GM19025 (cell line): ENCODE results near the gene ABLIM2.

Experiments used
- ATAC-seq: cut with Tn5 transposase; IDR thresholded peaks from one replicate; pipeline ENCODE4 v1.9.1; 2021; ENCODE audit warnings: mild to moderate bottlenecking, low read depth, moderate library complexity; ENCODE audit not compliant: unreplicated experiment

Gene ABLIM2

DNA sequence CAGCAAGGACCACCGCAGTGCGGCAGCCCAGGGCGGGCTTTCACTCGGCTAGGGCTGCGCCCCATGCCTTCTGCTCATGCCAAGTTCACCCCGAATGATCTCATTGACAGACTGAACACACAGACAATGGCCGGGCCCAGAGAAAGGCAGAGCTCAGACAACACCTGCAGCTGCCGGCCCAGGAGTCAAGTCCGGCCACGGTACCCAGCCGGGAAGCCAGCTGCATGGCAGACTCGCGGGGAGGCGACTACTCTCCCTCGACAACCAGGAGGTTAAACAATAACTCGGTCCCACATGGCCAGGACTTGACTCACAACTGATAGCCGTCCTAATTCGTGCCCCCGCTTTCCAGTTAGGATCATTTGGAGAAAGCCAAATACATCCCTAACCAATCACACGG, 50.4 kb downstream of the ABLIM2 start:
- no peak for ATAC-seq

DNA sequence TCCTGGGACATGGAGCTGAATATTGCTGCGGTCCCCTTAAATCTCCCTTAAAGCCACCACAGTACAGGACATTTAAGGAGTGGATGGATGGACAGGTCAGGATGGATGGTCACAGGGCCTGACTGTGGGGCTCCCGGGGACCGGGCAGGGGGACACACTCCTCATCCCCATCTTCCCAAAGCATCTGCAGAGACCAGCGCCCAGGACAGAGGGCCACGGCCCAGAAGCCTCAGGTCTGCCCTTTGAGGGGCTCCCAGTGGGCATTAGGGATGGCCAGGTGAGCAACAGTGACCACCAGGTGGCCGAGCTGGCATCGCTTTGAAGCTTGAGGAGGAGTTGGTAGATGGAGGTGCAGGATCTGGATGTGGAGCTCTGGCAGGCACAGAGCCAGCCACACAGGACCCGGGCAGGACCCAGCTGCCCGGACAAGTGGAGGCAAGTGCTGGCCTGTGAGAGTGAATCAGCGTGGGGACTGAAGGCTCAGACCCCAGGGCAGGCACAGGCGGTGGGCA, 51.4 kb downstream of the ABLIM2 start:
- ATAC-seq = no peak

DNA sequence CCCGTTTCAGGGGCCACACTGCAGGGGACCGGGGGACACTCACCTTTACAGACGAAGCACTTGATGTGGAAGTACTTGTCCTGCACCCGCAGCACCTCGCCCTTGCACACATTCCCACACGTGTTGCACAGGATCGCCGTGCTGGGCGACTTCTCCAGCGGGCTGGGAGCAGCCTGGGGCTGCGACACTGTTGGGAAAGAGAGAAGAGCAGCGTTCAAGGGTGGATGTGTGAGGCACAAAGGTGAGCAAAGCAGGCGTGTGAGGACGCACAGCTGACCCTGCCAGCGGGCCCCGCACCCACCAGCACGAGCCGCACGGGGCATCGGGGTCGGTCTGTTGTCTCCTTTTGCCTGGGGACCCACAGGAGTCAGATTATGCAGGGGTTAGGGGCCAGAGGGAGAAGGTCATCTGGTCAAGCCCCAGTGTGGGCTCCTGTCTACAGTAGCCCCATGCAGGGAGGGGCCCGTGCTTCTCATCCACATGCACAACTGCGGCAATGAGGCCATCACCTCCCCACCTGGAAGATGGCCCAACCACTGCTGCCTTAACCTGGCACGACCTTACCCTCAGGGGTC, 52.1 kb downstream of the ABLIM2 start:
- no peak for ATAC-seq

DNA sequence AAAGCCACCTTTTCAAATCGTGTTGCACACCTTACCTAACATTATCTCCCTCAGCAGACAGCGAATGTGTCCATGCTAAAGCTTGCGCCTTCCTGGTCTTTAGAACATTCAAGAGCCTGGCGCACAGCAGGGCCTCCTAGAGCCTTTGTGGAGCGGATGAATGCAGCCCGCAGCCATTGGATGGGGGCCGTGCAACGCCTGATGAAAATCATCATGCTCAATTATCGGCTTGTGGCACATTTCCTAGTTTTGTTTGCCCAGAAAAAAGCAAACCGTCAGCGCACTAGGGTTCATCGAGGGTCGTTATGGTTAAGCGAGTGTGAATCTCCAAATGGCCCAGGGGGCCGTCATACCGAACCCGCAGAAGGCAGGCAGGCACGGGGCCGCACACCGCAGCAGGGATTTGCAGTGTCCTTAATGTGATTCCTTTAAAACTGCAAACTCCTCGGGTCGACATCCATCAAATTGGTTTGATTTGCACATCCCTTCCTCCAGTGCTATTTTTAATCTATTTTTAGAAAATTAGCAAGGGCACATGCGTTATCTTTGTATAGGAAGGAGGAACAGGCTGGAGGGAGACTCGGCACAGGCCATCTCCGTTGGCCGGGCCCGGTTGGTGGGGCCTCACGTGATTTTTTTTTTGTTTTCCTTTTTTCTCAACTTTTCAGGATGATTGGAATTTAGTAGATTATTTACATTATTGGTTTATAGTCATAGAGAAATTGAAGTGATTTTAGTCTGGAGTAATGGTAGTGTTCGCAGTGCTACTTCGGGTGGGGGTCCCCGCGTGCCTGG, 53.1 kb downstream of the ABLIM2 start:
- ATAC-seq = no peak

DNA sequence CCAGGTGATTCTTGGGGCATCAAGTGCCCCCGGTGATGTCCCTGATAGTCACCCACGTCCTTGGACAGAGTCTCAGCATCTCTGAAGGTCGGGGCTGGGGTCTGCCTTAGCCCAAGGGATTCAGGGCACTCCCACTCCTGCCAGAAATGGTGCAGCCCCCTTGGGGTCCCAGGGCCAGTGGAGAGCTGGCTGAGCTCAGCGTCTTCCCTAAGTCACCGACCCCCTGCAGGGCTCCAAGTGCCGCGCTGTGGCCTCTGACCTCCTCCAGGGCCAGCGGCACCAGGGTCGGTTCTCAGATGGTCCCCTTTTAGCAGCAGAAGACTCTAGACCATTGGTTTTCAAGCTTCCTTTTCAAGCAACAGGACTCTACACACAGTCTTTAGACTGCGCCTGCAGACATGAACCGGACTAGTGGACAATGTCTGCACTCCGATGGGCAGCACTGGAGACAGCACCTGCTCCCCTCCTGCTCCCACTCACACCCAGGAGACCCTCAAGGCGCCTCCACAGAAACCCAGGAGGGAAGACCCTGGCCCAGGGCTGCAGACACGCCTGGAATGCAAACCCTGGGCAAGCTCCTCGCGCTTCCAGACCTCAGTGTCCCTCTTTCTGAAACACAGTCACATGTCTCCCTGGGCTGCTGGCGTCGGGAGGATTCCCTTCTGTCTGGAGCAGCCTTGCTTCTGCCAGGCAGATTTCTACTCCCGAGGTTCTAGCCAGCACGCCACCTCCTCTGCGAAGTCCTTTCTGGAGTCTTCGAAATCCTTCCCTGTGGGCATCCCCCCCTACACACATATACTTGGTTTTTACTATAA, 53.9 kb downstream of the ABLIM2 start:
- no peak for ATAC-seq

DNA sequence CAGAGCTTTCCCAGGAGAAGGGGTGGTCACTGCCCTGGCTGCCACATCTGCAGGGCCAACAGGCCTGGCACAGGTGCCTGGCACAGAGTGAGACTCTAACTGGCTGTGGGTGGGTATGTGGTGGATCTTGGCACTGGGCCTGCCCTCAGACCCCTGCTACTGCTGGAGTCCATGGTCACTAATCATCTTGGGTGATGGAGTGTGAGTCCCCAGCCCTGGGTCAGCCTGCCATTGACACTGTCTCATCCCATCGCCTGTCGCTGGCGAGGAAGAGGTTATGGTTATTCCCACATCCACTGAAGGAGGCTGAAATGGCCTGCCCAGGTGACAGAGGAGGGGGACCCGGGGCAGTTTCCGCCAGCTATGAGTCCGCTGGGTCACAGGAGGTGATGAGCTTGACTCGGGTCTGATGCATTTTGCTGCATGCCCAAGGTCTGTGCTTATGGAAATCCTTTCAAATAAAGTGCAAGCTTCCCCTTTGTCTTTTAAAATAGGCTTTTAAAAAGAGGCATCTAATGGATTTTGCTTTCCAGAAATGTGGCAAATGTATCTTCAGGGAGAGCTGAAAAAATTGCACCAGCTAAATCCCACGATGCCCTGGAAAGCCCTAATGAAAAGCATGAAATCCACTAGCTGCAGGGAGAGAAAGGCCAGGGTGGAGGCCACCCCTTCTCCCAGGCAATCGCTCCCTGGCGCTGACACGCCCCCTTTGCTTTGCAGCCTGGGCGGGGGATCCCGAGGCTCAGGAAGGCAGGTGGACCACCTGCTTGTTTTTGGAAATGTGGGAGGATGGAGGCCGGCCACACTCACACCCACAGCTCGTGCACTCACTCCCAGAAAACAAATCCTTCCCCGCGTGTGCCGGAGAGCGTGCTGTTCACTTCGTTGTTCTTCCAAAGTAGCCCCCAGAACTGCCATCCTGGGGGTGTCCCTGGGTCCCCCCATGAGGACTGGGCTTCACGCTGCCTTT, 54.9 kb downstream of the ABLIM2 start:
- no peak for ATAC-seq

DNA sequence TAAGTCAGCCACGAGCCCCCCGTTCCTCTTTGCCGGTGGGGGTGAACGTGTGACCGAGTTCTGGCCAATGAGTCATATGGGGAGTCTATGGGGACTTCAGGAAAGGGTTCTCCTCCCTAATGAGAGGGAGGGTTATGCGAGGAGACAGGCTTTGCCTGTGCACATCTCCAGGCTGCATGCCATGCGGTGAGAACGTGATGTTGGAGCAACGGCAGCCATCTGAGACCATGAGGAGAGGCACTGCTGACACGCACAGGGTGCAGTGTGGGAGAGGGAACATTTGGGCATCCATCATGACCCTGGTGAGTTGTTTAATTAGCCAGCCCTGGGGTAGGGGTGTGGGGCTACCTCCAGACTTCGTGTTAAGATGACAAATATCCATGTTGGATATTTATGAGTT, 55.8 kb downstream of the ABLIM2 start:
- ATAC-seq = no peak

DNA sequence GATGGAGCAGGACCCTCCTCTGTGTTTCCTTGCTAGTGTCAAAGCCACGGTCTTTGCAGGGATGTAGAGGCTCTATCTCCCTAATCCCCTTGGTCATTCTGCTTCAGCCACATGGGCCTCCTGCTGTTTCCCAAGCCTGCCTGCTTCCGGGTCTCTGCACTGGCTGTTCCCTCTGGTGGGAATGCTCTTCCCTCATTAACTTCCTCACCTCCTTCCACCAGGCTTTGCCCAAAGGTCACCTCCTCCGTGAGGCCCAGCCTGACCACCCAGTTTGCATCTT, 56.6 kb downstream of the ABLIM2 start:
- no peak for ATAC-seq

DNA sequence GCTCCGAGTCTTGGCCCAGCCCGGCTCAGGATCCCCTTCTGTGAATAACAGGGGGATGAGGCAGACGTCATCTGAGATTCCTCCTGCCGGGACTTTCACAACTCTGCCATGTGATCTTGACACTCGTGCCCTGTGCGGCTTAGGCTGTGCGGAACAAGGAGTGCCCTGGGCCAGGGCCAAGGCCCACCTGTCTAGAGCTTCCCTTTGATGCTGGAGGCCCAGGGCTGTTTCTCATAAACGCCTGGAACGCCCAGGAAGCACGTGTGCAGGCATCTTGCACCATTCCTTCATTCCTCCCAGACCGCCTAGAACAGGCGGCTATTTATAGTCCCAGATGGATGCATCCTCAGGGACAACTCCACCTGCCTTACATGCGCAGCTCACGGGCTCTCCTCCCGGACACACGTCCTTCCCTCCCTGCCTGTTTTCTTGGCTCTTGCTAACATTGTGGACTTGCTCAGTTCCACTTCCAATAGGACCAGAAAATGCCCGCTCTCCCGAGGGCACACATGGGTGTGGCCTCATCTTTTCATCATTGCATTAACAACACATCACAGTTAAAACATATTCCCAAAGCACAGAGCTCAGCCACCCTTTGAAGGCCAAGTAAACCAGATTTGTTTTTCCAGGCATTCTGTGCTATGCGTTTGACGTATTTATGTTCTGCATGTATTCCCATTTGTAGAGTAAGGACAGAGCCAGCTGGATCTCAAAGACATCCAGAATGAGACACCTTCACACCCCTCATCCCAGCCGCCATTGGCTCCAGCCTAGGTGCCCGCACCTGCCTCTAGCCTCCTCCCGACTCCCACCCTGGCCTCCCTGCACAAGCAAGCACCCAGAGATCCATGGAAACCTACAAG, 57.2 kb downstream of the ABLIM2 start:
- no peak for ATAC-seq

DNA sequence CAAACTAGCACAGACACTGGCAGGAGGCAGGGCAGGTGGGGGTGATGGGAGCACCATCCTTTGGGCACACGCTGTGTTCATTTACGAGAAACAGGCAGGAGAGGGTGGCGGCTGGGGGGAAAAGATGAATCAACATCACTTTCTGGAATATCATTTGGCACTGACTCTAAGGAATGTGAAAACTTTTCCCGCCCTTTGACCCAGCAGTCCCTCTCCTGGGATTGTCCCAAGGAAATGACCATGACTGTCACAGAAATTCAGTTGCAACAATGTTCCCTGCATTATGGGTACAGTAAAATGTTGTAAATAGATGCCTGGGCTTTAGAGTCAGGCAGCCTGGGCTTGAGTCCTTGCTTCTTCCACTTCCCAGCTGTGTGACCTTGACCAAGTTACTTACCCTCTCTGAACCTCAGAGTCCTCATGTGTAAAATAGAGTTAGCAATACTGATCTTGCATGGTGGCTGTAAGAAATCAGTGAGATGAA, 58.6 kb downstream of the ABLIM2 start:
- ATAC-seq = no peak

DNA sequence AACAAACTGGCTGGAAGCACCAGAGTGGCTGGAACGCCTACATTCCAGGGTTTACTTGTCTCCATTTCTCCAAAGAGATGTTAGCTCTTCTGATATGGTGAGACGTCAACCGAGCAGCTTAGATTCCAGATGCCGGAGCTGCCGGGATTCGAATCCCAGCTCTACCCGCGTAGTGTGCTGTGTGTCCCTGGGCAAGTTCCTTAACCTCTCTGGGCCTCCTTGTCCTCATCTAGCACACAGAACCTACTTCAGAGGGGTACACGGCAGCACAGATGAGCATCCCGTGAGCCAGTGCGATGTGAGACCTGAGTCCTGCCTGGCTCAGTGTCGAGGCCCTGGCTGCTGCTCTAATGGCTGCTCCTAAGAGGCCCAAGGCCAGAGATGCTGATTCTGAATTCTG, 60.1 kb downstream of the ABLIM2 start:
- no peak for ATAC-seq

DNA sequence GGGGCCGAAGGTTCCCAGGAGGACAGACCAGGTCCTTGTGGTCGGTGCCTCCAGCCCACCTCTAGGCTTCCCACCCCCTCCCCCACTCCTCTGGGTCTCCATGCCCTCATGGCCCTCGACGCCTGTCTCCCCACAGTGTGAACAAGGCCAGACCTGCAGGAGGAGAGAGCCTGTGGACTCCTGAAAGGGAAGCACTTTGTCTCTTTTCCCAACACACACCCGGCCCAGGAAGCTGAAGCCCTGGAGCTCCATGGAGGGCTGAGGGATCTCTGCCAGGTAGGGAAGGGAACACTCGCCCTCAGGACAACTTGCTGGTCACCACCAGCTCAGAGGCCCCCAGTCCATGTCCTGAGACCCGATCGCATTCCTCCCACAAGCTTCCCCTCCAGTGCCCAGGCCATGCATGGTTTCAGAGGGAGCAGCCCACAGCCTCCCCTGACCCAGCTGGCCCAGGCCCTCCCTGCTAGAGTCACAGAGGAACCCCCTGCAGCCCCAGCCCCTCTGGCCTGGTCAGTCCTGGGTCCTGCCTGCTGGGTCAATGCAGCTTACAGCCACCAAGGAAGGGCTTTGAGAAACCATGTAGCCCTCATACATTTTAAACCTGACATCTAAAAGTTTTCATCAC, 60.8 kb downstream of the ABLIM2 start:
- ATAC-seq = no peak

DNA sequence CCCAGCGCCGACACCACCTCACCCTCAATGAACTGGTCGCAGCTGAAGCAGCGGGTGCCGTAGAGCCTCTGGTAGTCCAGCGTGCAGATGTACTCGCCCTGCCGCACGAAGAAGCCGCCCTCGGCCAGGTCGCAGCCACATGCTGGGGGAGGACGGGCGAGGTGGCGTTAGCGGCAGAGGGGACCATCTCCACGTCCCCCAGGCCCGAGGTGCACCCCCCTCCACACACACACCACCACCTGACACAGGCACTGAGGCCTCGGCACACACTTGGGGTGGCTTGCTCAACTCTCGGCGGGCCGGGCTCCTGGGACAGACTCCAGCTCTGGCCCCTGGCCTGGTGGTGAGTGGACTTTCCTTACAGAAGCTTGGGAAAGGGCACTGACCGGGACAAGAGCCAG, 61.5 kb downstream of the ABLIM2 start:
- ATAC-seq = no peak

DNA sequence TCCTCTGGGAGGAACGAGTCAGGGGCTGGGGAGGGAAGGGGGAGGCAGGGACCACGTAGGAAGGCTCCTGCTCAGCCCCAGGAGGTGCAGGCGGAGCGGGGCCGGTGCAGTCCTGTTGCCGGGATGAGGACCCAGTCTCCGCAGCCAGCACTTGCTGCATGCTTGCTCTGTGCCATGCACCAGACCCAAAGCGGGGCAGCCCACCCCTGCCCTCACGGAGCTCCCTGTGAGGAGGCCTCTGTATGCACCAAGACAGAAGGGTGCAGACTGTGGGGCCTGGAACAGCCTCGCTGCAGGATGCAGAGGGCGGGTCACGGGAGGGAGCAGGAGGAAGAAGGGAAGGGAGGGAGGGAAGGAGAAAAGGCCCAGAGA, 61.9 kb downstream of the ABLIM2 start:
- ATAC-seq = no peak

DNA sequence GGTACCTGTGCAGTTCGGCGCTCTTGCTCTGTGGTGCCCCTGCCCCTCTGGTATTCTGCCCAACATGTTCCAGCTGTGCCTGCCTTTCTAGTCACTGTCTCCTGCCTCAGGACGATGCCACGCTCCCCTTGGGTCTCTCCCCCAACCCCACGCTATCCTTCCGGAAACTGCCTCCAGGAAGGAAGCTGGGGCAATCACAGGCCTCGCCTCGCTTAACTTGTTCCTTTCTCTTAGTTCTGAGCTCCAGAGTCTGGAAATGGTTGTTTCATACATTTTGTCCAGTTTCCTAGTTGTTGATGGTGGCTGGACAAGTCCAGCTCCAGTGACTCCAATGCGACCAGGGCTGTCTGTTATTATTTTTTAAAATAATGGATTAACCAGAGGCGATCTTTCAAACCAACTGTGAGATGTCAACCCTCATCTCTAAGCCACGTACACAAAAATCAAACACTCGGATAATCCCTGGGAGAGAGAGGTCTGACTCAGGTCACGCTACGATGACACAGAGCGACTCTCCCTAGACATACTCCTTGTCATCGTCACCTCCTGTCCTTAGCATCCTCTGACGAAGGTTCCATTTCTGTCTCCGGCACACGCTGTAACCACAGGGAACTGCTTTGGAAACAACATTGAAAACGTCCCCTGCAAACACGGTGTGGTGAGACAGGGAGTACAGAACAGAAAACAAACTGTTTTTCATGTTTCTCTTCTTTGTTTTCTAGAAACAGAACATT, 62.5 kb downstream of the ABLIM2 start:
- no peak for ATAC-seq

DNA sequence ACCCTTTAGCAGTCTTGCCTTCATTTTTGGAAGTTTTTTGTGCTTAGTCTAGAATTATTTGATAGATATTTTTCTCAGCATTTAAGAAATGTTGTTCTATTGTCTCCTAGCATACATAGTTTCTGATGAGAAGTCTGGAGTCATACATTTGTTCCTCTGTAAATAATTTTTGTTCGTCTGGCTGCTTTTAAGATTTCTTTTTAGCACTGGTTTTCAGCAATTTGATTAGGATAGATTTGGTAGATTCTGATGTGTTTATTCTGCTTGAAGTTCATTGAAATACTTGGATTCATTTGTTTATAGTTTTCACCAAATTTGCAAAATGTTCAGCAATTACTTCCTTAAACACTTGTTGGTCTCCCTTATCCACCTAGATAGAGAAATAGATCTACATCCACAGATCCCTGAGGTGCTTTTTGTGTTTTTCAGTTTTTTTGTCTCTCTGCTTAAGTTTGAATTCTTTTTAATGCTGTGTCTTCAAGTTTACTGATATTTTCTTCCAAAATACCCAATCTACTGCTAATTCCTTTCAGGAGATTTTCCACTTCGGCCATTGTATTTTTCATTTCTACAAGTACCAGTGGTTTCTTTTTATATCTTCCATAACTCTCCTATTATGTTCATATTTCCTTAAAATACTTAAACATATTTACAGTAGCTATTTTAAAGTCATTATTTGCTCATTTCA, 64.9 kb downstream of the ABLIM2 start:
- ATAC-seq = no peak

DNA sequence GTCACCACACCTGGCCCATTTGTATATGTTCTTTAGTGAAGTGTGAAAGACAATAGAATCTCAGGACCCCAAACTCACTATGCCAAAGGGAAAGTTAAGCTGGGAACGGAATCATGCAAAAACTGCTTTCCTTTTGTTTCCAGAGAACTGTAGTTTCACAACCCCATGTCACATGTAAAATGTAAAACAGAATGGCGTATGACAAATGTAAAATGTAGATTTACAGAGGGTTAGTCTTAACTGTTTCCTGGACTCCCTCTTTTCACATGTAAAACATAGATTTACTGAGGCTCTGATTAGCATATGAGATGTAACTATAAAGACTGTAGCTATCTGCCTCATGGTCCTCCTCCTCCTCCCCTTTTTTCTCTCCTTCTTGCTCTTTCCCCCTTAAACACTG, 66.3 kb downstream of the ABLIM2 start:
- no peak for ATAC-seq
